Inferior parietal cortex (tissue), 1 donor: ENCODE results near the gene CITED2.

ENCODE experiments used
- DNase-seq: peaks from one replicate; pipeline ENCODE4 v3.0.0-alpha.2; 2016; ENCODE audit errors: extremely low spot score

The CITED2 gene

GRCh38 chr6:139330826-139331500 lies 43.5 kb downstream of the CITED2 start:
- no peak for DNase-seq

- no peak for DNase-seq
These were observed 44.1 kb downstream of the CITED2 start for GRCh38 chr6:139330306-139330705.

GRCh38 chr6:139329224-139329623 lies 45.2 kb downstream of the CITED2 start:
- DNase-seq = no peak

GRCh38 chr6:139327038-139327437 lies 47.4 kb downstream of the CITED2 start:
- no peak for DNase-seq

- no peak for DNase-seq
These were observed 48.8 kb downstream of the CITED2 start for GRCh38 chr6:139325686-139326085.

- DNase-seq = no peak
These were observed 49.3 kb downstream of the CITED2 start for GRCh38 chr6:139325125-139325524.

- no peak for DNase-seq
These were observed 50.2 kb downstream of the CITED2 start for GRCh38 chr6:139324301-139324555.

- no peak for DNase-seq
These were observed 50.7 kb downstream of the CITED2 start for GRCh38 chr6:139323511-139324300.
